Spinal cord (tissue), 10 donors: Measurements from ENCODE around the gene WDPCP. TPM values are rescaled to one million over a fixed set of nuclear protein-coding genes. Genes with fewer than 3 reads are reported as not detected.
"Not testable (repeated sequence)": the region's sequence is repeated elsewhere in the genome, so short reads cannot be mapped to it uniquely, and the experiment has no call there.

ENCODE experiments used
- DNase-seq, 6 donors: peaks; one replicate each; pipeline versions ENCODE4 v3.0.0 to v3.0.0-alpha.2; 2013 to 2015; ENCODE audit warnings: low spot score in 6 of 6, low read depth in 4 of 6
- H3K27ac ChIP-seq: one replicate; pipeline ENCODE4 v1.5.1; 2013; ENCODE audit warnings: low read depth, low read length, control low read depth
- H3K27me3 ChIP-seq: one replicate; pipeline ENCODE4 v1.6.1; 2013; ENCODE audit warnings: low read length; ENCODE audit not compliant: control insufficient read depth, insufficient read depth
- H3K36me3 ChIP-seq: one replicate; pipeline ENCODE4 v1.6.1; 2013; ENCODE audit warnings: low read length; ENCODE audit not compliant: control insufficient read depth, insufficient read depth
- H3K4me1 ChIP-seq: one replicate; pipeline ENCODE4 v1.6.1; 2013; ENCODE audit warnings: low read length; ENCODE audit not compliant: control insufficient read depth, insufficient read depth
- H3K4me3 ChIP-seq: one replicate; pipeline ENCODE4 v1.5.1; 2013; ENCODE audit warnings: low read depth, low read length, control low read depth
- H3K9me3 ChIP-seq: one replicate; pipeline ENCODE4 v1.6.1; 2013; ENCODE audit warnings: low read length; ENCODE audit not compliant: control insufficient read depth, insufficient read depth
- WGBS: methylation state at CpG from one replicate; pipeline ENCODE4 v1.1.5; 2013; ENCODE audit warnings: missing lambda C conversion rate; ENCODE audit not compliant: insufficient coverage; 5-methylcytosine and 5-hydroxymethylcytosine counted together
- polyA plus RNA-seq, 2 donors: library from polyadenylated mRNA; unstranded; fragments of 120-200 nt; gene quantifications; one replicate each; pipeline ENCODE4 v1.2.1, GENCODE V29; 2013; ENCODE audit not compliant: insufficient read length in 2 of 2
- total RNA-seq, 2 donors: library from RNA; depleted of rRNA in 1 of 2; stranded (reverse); fragments of 120-200 nt in 1 of 2; fragments of >200 nt in 1 of 2; gene quantifications; one replicate each; pipeline versions ENCODE4 v1.2.3 to v1.2.4, GENCODE V29; 2013 to 2014
- donor health status: healthy.

WDPCP gene
- total and polyA plus RNA-seq, 4 donors, result 9.6 to 40.1 (median 14.2) TPM

- 85% methylated on average over 1 of the region's 1 CpG for WGBS
- no peak overlapping the region for H3K27ac ChIP-seq
- no peak for DNase-seq
These were observed 489.2 kb downstream of the WDPCP start for GRCh38 chr2:63099032-63099431.

GRCh38 chr2:63096491-63096890, 491.8 kb downstream of the WDPCP start:
- H3K4me1 ChIP-seq, result no peaks in the 10 kb centered on the region
- no peak overlapping the region for H3K4me3 ChIP-seq
- WGBS, result no CpG with 5 or more reads among the region's 1 CpG
- no peak for DNase-seq
- no peak overlapping the region for H3K27ac ChIP-seq
- H3K36me3 ChIP-seq, result no peaks in the 10 kb centered on the region
- H3K9me3 ChIP-seq, result no peaks in the 10 kb centered on the region
- H3K27me3 ChIP-seq, result no peaks in the 10 kb centered on the region

More at GRCh38 chr2:63099032-63099431, 489.2 kb downstream of the WDPCP start:
- no peak overlapping the region for H3K4me3 ChIP-seq
- H3K9me3 ChIP-seq, result peaks cover 6% of the 10 kb centered on the region
- no peaks in the 10 kb centered on the region for H3K36me3 ChIP-seq
- H3K4me1 ChIP-seq, result no peaks in the 10 kb centered on the region
- H3K27me3 ChIP-seq, result no peaks in the 10 kb centered on the region

- Histone ChIP-seq H3K27me3 (no peaks in the 10 kb centered on the region), H3K27ac (no peak overlapping the region), H3K9me3 (no peaks in the 10 kb centered on the region), H3K4me1 (no peaks in the 10 kb centered on the region), H3K36me3 (no peaks in the 10 kb centered on the region), H3K4me3 (no peak overlapping the region)
- no peak for DNase-seq
- WGBS, result no CpG with 5 or more reads among the region's 1 CpG
These were observed 494.8 kb downstream of the WDPCP start for GRCh38 chr2:63093502-63093901.

- no peaks in the 10 kb centered on the region for H3K36me3 ChIP-seq
- H3K27me3 ChIP-seq, result no peaks in the 10 kb centered on the region
- H3K27ac ChIP-seq, result no peak overlapping the region
- no peaks in the 10 kb centered on the region for H3K4me1 ChIP-seq
- no peak overlapping the region for H3K4me3 ChIP-seq
- DNase-seq, result peak in 1 of 6 donors; percentile 0
- WGBS, result no CpG with 5 or more reads among the region's 1 CpG
- H3K9me3 ChIP-seq, result no peaks in the 10 kb centered on the region
These were observed 495.4 kb downstream of the WDPCP start for GRCh38 chr2:63092857-63093256.

GRCh38 chr2:63092401-63092800, 495.9 kb downstream of the WDPCP start:
- Histone ChIP-seq H3K4me3 (no peak overlapping the region), H3K36me3 (no peaks in the 10 kb centered on the region), H3K27ac (no peak overlapping the region), H3K9me3 (no peaks in the 10 kb centered on the region), H3K27me3 (no peaks in the 10 kb centered on the region), H3K4me1 (no peaks in the 10 kb centered on the region)
- 90% methylated on average over 1 of the region's 1 CpG for WGBS
- DNase-seq, result no peak

GRCh38 chr2:63086687-63087086, 501.6 kb downstream of the WDPCP start:
- Histone ChIP-seq H3K27me3 (no peaks in the 10 kb centered on the region), H3K36me3 (no peaks in the 10 kb centered on the region), H3K27ac (no peak overlapping the region), H3K4me3 (no peak overlapping the region), H3K9me3 (no peaks in the 10 kb centered on the region), H3K4me1 (no peaks in the 10 kb centered on the region)
- no CpG with 5 or more reads among the region's 1 CpG for WGBS
- DNase-seq, result no peak

- no peaks in the 10 kb centered on the region for H3K27me3 ChIP-seq
- DNase-seq, result no peak
- no peak overlapping the region for H3K4me3 ChIP-seq
- H3K27ac ChIP-seq, result no peak overlapping the region
- 89% methylated on average over 3 of the region's 4 CpGs for WGBS
- no peaks in the 10 kb centered on the region for H3K4me1 ChIP-seq
- no peaks in the 10 kb centered on the region for H3K9me3 ChIP-seq
- no peaks in the 10 kb centered on the region for H3K36me3 ChIP-seq
These were observed 506.9 kb downstream of the WDPCP start for GRCh38 chr2:63081404-63081803.

- H3K4me1 ChIP-seq, result no peaks in the 10 kb centered on the region
- WGBS, result 100% methylated on average over 1 of the region's 4 CpGs
- H3K36me3 ChIP-seq, result no peaks in the 10 kb centered on the region
- no peaks in the 10 kb centered on the region for H3K27me3 ChIP-seq
- H3K9me3 ChIP-seq, result no peaks in the 10 kb centered on the region
- DNase-seq, result no peak
- H3K27ac ChIP-seq, result no peak overlapping the region
- H3K4me3 ChIP-seq, result no peak overlapping the region
These were observed 509.2 kb downstream of the WDPCP start for GRCh38 chr2:63078852-63079606.

- not testable (repeated sequence) for H3K4me3 ChIP-seq, H3K27ac ChIP-seq, DNase-seq, H3K9me3 ChIP-seq, H3K27me3 ChIP-seq, H3K36me3 ChIP-seq, H3K4me1 ChIP-seq
- WGBS, result 100% methylated on average over 1 of the region's 4 CpGs
These were observed 513.9 kb downstream of the WDPCP start for GRCh38 chr2:63074399-63074798.

GRCh38 chr2:63073994-63074393, 514.3 kb downstream of the WDPCP start:
- Histone ChIP-seq H3K36me3 (no peaks in the 10 kb centered on the region), H3K4me3 (no peak overlapping the region), H3K4me1 (no peaks in the 10 kb centered on the region), H3K27ac (no peak overlapping the region), H3K27me3 (peaks cover 8% of the 10 kb centered on the region), H3K9me3 (no peaks in the 10 kb centered on the region)
- no CpG with 5 or more reads among the region's 3 CpGs for WGBS
- no peak for DNase-seq
